M059J (cell line): ENCODE results near the gene SORCS2. TPM values are rescaled to one million over a fixed set of nuclear protein-coding genes. Genes with fewer than 3 reads are reported as not detected.

ENCODE experiments used
- DNase-seq: peaks from one replicate; pipeline ENCODE4 v3.0.0-alpha.2; 2012; ENCODE audit warnings: low read depth
- total RNA-seq: library from RNA; depleted of rRNA; stranded (reverse); fragments of >200 nt; shearing (Covaris generic); gene quantifications from 2 replicates; pipeline ENCODE4 v1.2.3, GENCODE V29; 2014

Gene SORCS2
- total RNA-seq, 1 experiment from 2014 or later, result 0.02 TPM

- DNase-seq, result no peak
These were observed 30.2 kb downstream of the SORCS2 start for GRCh38 chr4:7222521-7222920.

GRCh38 chr4:7223541-7223940 lies 31.2 kb downstream of the SORCS2 start:
- DNase-seq, result no peak

- no peak for DNase-seq
These were observed 31.7 kb downstream of the SORCS2 start for GRCh38 chr4:7224001-7224400.

GRCh38 chr4:7224878-7225533 lies 32.7 kb downstream of the SORCS2 start:
- no peak for DNase-seq

GRCh38 chr4:7226439-7226838 lies 34.1 kb downstream of the SORCS2 start:
- no peak for DNase-seq

- DNase-seq, result no peak
These were observed 34.7 kb downstream of the SORCS2 start for GRCh38 chr4:7227008-7227407.

- DNase-seq, result no peak
These were observed 36.4 kb downstream of the SORCS2 start for GRCh38 chr4:7228734-7229133.

- DNase-seq, result no peak
These were observed 39.8 kb downstream of the SORCS2 start for GRCh38 chr4:7232061-7232650.

- DNase-seq, result no peak
These were observed 40.8 kb downstream of the SORCS2 start for GRCh38 chr4:7233006-7233580.

GRCh38 chr4:7233601-7234000 lies 41.3 kb downstream of the SORCS2 start:
- no peak for DNase-seq

GRCh38 chr4:7234355-7235029 lies 42.2 kb downstream of the SORCS2 start:
- no peak for DNase-seq

- DNase-seq, result no peak
These were observed 42.7 kb downstream of the SORCS2 start for GRCh38 chr4:7235030-7235380.

- DNase-seq, result no peak
These were observed 44.5 kb downstream of the SORCS2 start for GRCh38 chr4:7236847-7237246.

GRCh38 chr4:7237873-7238272 lies 45.5 kb downstream of the SORCS2 start:
- no peak for DNase-seq

GRCh38 chr4:7238300-7238960 lies 46.1 kb downstream of the SORCS2 start:
- DNase-seq, result no peak

- DNase-seq, result no peak
These were observed 46.9 kb downstream of the SORCS2 start for GRCh38 chr4:7239101-7239820.

GRCh38 chr4:7239844-7240243 lies 47.5 kb downstream of the SORCS2 start:
- no peak for DNase-seq

GRCh38 chr4:7240306-7240705 lies 48.0 kb downstream of the SORCS2 start:
- no peak for DNase-seq

GRCh38 chr4:7241597-7242125 lies 49.3 kb downstream of the SORCS2 start:
- no peak for DNase-seq

- DNase-seq, result no peak
These were observed 50.4 kb downstream of the SORCS2 start for GRCh38 chr4:7242766-7243165.

GRCh38 chr4:7243609-7244330 lies 51.4 kb downstream of the SORCS2 start:
- no peak for DNase-seq
